HG02870 (cell line): ENCODE measurements around the gene LRRC23.

Source experiments
- ATAC-seq: cut with Tn5 transposase; IDR thresholded peaks from one replicate; pipeline ENCODE4 v1.9.1; 2021; ENCODE audit warnings: mild to moderate bottlenecking, moderate library complexity; ENCODE audit not compliant: unreplicated experiment

The LRRC23 gene

GRCh38 chr12:6942331-6942665 lies 37.7 kb downstream of the LRRC23 start:
- no peak for ATAC-seq

GRCh38 chr12:6943389-6943721 lies 38.7 kb downstream of the LRRC23 start:
- ATAC-seq: peak; percentile 25

- ATAC-seq: peak; percentile 24
These were observed 39.2 kb downstream of the LRRC23 start, which contains the start of the genes C12orf57 and RNU7-1 for GRCh38 chr12:6943722-6944380. TSS of gene C12orf57 (plus strand) at chr12:6944022. CDS start at chr12:6944122, 100 bp downstream. TSS of gene RNU7-1 (plus strand) at chr12:6943816.

DNA sequence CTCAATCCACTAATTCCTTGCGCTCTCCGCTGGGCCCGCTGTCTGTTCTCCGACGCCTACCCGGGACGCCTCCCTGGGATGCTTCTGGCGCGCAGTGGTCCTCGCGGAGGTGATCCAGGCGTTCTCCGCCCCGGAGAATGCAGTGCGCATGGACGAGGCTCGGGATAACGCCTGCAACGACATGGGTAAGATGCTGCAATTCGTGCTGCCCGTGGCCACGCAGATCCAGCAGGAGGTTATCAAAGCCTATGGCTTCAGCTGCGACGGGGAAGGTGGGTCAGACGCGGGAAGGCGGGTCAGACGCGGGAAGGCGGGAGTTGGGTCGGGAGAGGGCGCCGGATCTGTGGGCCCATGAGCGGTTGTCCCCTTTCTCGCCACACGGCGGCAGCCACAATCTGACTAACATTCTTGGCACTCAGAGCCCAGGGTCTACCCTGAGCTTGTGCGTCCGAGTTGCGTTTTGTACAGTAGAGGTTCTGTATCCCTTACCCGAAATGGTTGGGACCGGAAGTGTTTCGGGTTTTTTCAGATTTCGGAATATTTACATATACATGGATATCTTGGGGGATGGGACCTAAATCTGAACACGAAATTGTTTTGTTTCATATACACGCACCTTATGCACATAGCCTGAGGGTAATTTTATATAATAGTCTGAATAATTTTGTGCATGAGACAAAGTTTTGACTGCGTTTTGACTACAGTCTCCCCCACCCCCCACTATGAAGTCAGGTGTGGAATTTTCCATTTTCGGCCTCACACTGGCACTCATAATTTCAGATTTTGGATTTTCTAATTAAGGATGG lies 40.0 kb downstream of the LRRC23 start:
- ATAC-seq: peak; percentile 39

DNA sequence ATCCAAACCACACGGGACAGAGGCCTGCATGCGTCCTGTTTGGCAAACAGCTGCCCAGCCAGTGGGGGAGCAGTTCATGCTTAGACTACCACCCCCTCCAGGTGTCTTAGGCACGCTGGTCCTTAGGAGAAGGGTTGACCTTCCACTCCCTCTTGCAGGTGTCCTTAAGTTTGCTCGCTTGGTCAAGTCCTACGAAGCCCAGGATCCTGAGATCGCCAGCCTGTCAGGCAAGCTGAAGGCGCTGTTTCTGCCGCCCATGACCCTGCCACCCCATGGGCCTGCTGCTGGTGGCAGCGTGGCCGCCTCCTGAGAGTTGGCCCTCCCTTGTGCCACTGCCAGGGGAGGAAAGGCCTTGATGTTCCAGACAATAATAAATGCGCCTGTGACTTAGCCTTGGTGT lies 41.0 kb downstream of the LRRC23 start:
- no peak for ATAC-seq

GRCh38 chr12:6946033-6946919 lies 41.7 kb downstream of the LRRC23 start:
- no peak for ATAC-seq

- ATAC-seq: no peak
These were observed 42.3 kb downstream of the LRRC23 start for GRCh38 chr12:6946920-6947374.

- ATAC-seq: no peak
These were observed 43.0 kb downstream of the LRRC23 start for GRCh38 chr12:6947615-6948014.

DNA sequence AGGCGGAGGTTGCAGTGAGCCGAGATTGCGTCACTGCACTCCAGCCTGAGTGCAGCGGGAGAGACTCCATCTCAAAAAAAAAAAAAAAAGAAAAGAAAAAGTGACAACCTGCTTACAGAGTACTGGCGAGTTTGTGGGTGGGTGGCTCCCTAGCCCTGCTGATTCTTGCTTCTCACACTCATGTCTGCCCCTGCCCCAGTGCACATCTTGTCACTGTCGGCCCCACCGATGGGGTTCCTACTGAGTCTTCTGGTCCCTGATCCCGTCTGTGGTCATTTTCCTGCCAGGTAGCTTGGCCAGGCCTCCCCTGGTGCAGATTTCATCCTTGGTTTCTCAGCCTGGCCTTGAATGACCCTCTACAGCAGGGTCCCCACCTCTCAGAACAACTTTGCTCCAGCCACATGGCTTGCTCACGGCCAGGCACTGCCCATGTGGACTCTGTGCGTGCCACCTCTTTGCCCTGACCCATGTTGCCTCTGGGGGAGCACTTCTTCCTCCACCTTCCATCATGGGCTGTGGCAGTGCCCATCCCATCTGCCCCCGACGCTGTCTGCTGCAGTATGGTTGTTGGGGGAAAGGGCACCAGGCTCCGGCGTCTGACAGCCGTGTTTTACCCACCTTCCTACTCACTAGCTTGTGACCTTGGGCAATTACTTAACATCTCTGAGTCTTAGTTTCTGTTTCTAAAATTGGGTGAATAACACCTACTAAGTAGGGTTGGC lies 44.4 kb downstream of the LRRC23 start:
- no peak for ATAC-seq

GRCh38 chr12:6950401-6950801 lies 45.8 kb downstream of the LRRC23 start:
- ATAC-seq: no peak

GRCh38 chr12:6950811-6951540 lies 46.4 kb downstream of the LRRC23 start, which contains the start of gene PTPN6:
TSS of gene PTPN6 (plus strand) at chr12:6951356. CDS start at chr12:6951513, 157 bp downstream.
- no peak for ATAC-seq

- ATAC-seq: no peak
These were observed 47.0 kb downstream of the LRRC23 start for GRCh38 chr12:6951551-6952120.

DNA sequence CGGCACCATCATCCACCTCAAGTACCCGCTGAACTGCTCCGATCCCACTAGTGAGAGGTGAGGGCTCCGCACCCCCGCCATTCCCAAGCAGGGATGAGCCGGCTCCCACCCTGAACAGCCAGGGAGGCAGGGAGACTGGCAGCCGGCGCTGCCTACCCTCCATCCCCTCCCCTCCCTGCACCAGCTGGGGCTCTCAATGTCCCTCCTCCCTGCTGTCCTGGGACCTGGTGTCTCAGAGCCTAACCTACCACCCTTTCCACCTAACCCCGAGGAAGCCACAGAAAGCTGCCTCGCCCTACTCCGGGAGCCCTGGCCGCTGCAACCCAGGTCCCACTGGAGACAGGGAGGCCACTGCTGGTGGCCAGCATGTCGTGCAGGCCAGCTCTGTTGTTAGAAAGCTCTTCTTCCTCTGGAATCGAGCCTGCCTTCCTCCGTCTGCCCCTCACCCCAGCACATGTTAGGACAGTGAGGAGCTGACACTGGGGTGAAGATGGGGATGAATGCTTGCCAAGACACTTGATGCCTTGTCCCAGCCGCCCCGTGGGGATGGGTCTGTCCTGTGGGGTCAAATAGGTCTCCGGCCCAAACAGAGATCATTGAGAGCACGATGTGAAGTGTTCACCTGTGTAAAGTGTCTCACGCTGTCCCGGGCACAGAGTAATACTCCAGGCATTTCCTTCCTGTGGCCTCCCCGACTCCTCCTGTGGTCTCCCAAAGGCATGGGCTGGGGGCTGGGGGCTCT lies 47.7 kb downstream of the LRRC23 start:
- no peak for ATAC-seq

- no peak for ATAC-seq
These were observed 48.3 kb downstream of the LRRC23 start for GRCh38 chr12:6952863-6953441.

GRCh38 chr12:6953442-6954315 lies 49.1 kb downstream of the LRRC23 start:
- ATAC-seq: peak; percentile 50

- no peak for ATAC-seq
These were observed 49.9 kb downstream of the LRRC23 start for GRCh38 chr12:6954316-6955107.
